Measurements from ENCODE around the gene RXRA.

DNA sequence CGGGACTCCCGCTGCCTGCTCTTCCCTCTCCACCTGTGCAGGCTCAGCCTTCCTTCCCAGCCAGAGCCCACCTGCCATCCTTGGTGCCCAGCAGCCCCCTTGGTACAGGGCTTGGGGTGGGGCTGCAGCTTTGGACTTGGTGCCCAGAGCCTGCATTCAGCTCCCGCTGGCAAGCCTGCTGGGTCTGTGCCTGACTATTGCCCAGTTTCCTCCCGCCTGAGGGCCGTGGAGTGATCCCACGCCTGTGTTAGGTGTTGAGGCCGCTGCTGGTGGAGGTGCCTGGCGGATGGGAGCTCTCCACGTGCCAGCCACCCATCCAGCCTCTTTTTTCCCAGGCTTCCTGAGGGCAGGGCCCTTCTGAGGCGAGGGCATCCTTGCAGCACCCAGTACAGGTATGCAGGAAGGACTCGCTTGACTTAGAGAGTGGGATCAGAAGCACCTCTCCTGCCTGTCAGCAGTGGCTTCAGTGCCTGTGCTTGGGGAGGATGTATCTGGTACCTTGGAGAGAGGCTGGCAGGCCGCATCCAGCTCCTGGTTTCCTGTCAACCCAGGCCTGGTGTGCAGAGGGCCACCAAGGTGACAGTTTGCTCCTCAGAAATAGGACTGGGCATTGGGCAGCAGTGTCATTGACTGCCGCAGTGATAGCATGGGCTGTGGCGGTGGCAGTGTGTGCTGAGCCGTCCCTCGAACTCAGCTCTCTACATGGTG lies 7.8 kb downstream of the RXRA start:
- TF ChIP-seq ZSCAN29 (IDR thresholded peaks at IDR 0.05) (no peak), ASH2L (IDR thresholded peaks at IDR 0.05; ENCODE audit: borderline replicate concordance, low read depth) (no peak), HDAC2 (IDR thresholded peaks at IDR 0.05) (no peak), CBX5 (IDR thresholded peaks at IDR 0.05; ENCODE audit: low read depth) (no peak)

Measured in GM12878 (cell line).